IPS-15b (cell line): Measurements from ENCODE around the gene NACA.

Experiments
- H3K27me3 ChIP-seq: one replicate; pipeline ENCODE4 v1.6.1; 2013; ENCODE audit warnings: low read length; ENCODE audit not compliant: control insufficient read depth, insufficient read depth
- H3K36me3 ChIP-seq: one replicate; pipeline ENCODE4 v1.6.1; 2013; ENCODE audit warnings: low read length; ENCODE audit not compliant: control insufficient read depth, insufficient read depth
- H3K4me1 ChIP-seq: one replicate; pipeline ENCODE4 v1.6.1; 2013; ENCODE audit warnings: mild to moderate bottlenecking, low read length; ENCODE audit not compliant: control insufficient read depth, insufficient read depth
- H3K4me3 ChIP-seq: one replicate; pipeline ENCODE4 v1.5.1; 2013; ENCODE audit warnings: low read depth, low read length
- H3K9ac ChIP-seq: one replicate; pipeline ENCODE4 v1.6.1; 2013; ENCODE audit warnings: low read depth, mild to moderate bottlenecking, low read length
- H3K9me3 ChIP-seq: one replicate; pipeline ENCODE4 v1.6.1; 2013; ENCODE audit warnings: mild to moderate bottlenecking, low read length; ENCODE audit not compliant: control insufficient read depth, insufficient read depth

The NACA gene

DNA sequence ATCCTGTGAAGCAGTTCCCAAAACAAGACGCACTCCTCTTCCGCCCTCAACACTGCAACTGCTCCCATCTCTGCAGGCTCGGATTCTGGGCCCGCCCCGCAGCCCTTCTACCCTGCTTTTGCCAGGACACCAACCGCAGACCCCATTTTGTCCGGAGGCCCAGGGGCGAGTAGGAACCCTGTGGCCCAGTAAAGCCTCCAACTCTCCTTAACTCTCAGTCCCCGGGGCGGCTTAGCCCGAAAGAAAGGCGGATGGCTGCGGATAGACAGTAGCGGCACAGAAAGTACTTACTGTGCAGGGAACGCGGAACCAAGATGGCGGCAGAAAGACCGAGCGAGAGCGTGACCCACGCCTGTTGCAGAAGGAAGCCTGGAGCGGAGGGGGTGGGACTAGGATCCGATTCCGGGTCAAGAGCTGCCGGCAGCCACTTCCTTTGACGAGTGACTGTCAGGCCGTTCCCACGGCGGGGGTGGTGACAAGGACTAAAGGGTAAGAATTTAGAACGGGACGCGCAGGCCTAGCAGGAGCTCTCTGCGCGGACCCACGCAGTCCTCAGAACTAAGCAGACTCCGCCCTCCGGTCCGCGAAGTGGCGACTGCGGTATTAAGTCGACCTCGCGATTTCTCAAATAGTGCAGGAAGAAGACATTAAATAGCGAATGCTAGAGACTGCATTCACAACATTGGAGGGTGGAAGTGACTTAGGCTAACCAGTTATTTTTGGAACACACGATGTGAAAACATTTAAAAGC, at the start of gene NACA:
Gene NACA (minus strand): TSS at position 328 of the 751 bp plus-strand sequence. CDS start 778 bp downstream, outside the sequence.
- Histone ChIP-seq H3K27me3 (no peaks in the 10 kb centered on the region), H3K9ac (peak within 1 kb of the TSS; percentile 100), H3K4me3 (peak within 1 kb of the TSS; percentile 100), H3K36me3 (peaks cover 7% of the 10 kb centered on the region), H3K4me1 (peaks cover 24% of the 10 kb centered on the region), H3K9me3 (no peaks in the 10 kb centered on the region)

DNA sequence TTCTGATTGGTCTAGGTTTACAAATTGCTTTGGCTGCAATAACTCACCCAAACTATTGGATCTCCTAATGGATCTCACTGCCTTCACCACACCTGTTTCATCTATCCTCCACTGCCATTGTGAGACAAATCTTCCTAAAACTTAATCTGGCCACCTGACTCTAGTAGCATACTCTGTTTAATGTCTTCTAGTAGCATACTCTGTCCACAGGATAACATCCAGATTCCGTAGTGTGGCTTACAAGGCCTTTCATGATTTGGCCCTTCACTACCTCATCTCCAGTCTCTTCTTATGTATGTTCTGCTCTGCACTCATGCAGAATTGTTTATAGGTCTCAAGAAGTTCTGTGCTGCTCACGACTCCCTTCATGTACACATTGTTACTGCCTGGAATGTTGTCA, 48.0 kb upstream of the NACA start:
- H3K9me3 ChIP-seq: no peaks in the 10 kb centered on the region
- no peak overlapping the region for H3K9ac ChIP-seq
- H3K4me1 ChIP-seq: no peaks in the 10 kb centered on the region
- no peak overlapping the region for H3K4me3 ChIP-seq
- H3K36me3 ChIP-seq: no peaks in the 10 kb centered on the region
- no peaks in the 10 kb centered on the region for H3K27me3 ChIP-seq

DNA sequence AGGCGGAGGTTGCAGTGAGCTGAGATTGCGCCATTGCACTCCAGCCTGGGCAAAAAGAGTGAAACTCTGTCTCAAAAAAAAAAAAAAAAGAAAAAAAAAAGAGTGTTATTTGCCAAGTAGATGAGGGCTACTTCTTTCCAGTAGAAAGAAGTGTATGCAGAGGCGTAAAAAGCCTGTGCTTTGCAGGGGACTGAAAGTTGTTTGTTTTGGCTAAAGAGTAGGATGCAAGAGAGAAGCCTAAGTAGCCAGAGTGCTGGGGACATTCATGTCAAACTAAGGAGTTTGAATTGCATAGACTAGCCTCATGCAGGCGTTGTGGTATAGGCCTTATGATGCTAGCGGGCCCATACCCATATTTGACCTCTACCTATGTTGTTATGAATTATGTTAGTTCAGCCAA, 47.5 kb upstream of the NACA start:
- H3K36me3 ChIP-seq: no peaks in the 10 kb centered on the region
- H3K4me3 ChIP-seq: no peak overlapping the region
- H3K9me3 ChIP-seq: no peaks in the 10 kb centered on the region
- H3K4me1 ChIP-seq: no peaks in the 10 kb centered on the region
- H3K27me3 ChIP-seq: no peaks in the 10 kb centered on the region
- no peak overlapping the region for H3K9ac ChIP-seq

DNA sequence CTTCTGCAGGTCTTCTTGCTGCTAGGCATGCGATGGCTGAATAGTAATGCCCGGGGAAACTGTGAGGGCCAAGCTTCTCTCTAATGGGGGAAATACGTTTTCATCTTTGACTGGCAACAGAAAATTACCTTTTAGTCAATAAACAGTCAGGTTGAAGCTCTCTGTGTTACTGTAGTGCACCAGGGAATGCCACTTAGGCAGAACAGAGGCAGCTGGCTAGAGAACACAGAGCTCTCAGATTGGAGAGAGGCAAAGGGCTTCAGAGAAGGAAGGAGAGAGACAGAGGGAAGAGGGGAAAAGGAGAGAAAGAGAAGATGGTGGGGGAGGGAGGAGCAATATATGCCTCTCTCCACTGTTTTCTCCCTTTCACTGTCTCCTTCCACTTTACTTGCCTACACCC, 44.8 kb upstream of the NACA start:
- H3K27me3 ChIP-seq: no peaks in the 10 kb centered on the region
- no peak overlapping the region for H3K4me3 ChIP-seq
- H3K9me3 ChIP-seq: no peaks in the 10 kb centered on the region
- H3K9ac ChIP-seq: no peak overlapping the region
- no peaks in the 10 kb centered on the region for H3K36me3 ChIP-seq
- peaks cover 13% of the 10 kb centered on the region for H3K4me1 ChIP-seq

DNA sequence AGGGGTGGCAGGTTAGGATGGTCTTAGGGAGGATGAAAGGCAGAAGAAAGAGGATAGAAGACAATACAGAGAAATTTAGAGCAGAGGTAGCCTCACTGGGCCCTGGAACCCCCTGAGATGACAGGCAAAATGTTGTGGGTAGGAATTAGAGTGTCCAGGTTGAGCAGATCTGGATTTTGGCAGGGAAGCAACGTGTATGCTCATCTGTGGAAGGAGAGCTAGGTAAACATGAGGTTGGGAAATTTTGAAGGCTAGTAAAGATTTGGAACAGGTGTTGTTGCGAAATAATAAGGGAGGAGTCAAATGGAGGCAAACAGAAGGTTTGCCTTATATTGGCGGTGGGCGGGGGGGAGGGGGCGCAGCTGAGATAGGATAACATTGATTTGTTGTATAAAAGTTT, 43.3 kb upstream of the NACA start:
- H3K4me3 ChIP-seq: no peak overlapping the region
- H3K9ac ChIP-seq: no peak overlapping the region
- peaks cover 13% of the 10 kb centered on the region for H3K4me1 ChIP-seq
- no peaks in the 10 kb centered on the region for H3K36me3 ChIP-seq
- H3K27me3 ChIP-seq: no peaks in the 10 kb centered on the region
- no peaks in the 10 kb centered on the region for H3K9me3 ChIP-seq

- Histone ChIP-seq H3K4me3 (no peak overlapping the region), H3K27me3 (no peaks in the 10 kb centered on the region), H3K36me3 (no peaks in the 10 kb centered on the region), H3K4me1 (peaks cover 13% of the 10 kb centered on the region), H3K9me3 (no peaks in the 10 kb centered on the region), H3K9ac (peak overlapping the region; percentile 70)
Measured at GRCh38 chr12:56766535-56766934, 41.4 kb upstream of the NACA start.

- Histone ChIP-seq H3K36me3 (no peaks in the 10 kb centered on the region), H3K9ac (no peak overlapping the region)
Measured at GRCh38 chr12:56763753-56764657, 38.9 kb upstream of the NACA start.

DNA sequence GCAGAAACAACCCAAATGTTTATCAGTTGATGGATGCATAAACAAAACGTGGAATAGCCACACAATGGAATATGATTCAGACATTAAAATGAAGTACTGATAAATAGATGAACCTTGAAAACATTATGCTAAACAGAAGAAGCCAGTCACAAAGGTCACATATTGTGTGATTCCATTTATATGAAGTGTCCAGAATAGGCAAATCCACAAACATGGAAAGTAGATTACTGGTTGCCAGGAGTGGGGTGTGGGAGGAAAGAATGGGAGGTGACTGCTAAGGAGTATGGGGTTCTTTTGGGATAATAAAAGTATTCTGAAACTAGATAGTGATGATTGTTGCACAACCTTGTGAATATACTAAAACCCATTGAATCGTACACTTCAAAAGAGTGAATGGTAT, 36.7 kb upstream of the NACA start:
- Histone ChIP-seq H3K36me3 (no peaks in the 10 kb centered on the region), H3K4me3 (no peak overlapping the region), H3K4me1 (peaks cover 17% of the 10 kb centered on the region), H3K9ac (no peak overlapping the region), H3K9me3 (no peaks in the 10 kb centered on the region), H3K27me3 (no peaks in the 10 kb centered on the region)

More at GRCh38 chr12:56763753-56764657, 38.9 kb upstream of the NACA start:
- Histone ChIP-seq H3K4me1 (peaks cover 13% of the 10 kb centered on the region), H3K4me3 (no peak overlapping the region), H3K27me3 (no peaks in the 10 kb centered on the region), H3K9me3 (no peaks in the 10 kb centered on the region)

DNA sequence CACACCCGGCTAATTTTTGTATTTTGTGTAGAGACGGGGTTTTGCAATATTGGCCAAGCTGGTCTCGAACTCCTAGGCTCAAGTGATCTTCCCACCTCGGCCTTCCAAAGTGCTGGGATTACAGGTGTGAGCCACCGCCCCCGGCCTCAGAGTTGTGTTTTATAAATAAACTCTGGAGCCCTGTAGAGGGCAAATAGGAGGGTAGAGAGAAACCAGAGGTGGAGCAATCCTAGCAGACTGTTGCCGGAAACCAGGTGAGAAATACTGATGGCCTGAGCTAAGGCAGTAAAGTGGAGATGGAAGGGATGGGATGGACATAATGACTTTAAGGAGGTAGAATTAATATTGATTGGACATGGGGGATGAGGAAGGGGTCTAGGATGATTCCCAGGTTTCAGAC, 35.4 kb upstream of the NACA start:
- Histone ChIP-seq H3K9ac (no peak overlapping the region), H3K9me3 (no peaks in the 10 kb centered on the region), H3K4me1 (peaks cover 5% of the 10 kb centered on the region), H3K27me3 (no peaks in the 10 kb centered on the region), H3K4me3 (no peak overlapping the region), H3K36me3 (no peaks in the 10 kb centered on the region)

- Histone ChIP-seq H3K4me1 (peaks cover 4% of the 10 kb centered on the region), H3K9ac (no peak overlapping the region), H3K27me3 (no peaks in the 10 kb centered on the region), H3K4me3 (no peak overlapping the region), H3K9me3 (no peaks in the 10 kb centered on the region), H3K36me3 (no peaks in the 10 kb centered on the region)
Measured at GRCh38 chr12:56759263-56759908, 34.3 kb upstream of the NACA start.

- H3K4me3 ChIP-seq: no peak overlapping the region
- no peaks in the 10 kb centered on the region for H3K36me3 ChIP-seq
- H3K27me3 ChIP-seq: no peaks in the 10 kb centered on the region
- H3K9ac ChIP-seq: no peak overlapping the region
- peaks cover 4% of the 10 kb centered on the region for H3K4me1 ChIP-seq
- H3K9me3 ChIP-seq: no peaks in the 10 kb centered on the region
Measured at GRCh38 chr12:56758728-56759262, 33.7 kb upstream of the NACA start.
